Smooth muscle cell (in vitro differentiated cells): ENCODE data around the gene LILRB5. TPM values are rescaled to one million over a fixed set of nuclear protein-coding genes. Genes with fewer than 3 reads are reported as not detected.
A peak's percentile ranks its signal among the peaks of the same experiment; 100 is the strongest.

Source experiments
- DNase-seq: peaks from one replicate; lab custom pipeline; 2025; ENCODE audit not compliant: unreplicated experiment; lab: John Stamatoyannopoulos, UW
- H2AFZ ChIP-seq: fragments of 200-600 bp; sonication (generic); 2 replicates; pipeline ENCODE4 v1.6.0; 2016; ENCODE audit warnings: antibody characterized with exemption, low read depth, mild to moderate bottlenecking
- H3F3A ChIP-seq: fragments of 200-600 bp; sonication (generic); 2 replicates; pipeline ENCODE4 v1.6.0; 2017; ENCODE audit warnings: antibody characterized with exemption, low read depth
- H3K27ac ChIP-seq: fragments of 200-600 bp; sonication (generic); 2 replicates; pipeline ENCODE4 v1.5.1; 2016; ENCODE audit warnings: low read depth, mild to moderate bottlenecking
- H3K27me3 ChIP-seq: fragments of 200-600 bp; sonication (generic); 2 replicates; pipeline ENCODE4 v1.6.1; 2016; ENCODE audit warnings: low read depth, mild to moderate bottlenecking
- H3K36me3 ChIP-seq: fragments of 200-600 bp; sonication (generic); 2 replicates; pipeline ENCODE4 v1.5.1; 2016; ENCODE audit warnings: low read depth
- H3K4me1 ChIP-seq: fragments of 200-600 bp; sonication (generic); 2 replicates; pipeline ENCODE4 v1.5.1; 2016; ENCODE audit warnings: low read depth
- H3K4me2 ChIP-seq: fragments of 200-600 bp; sonication (generic); 2 replicates; pipeline ENCODE4 v1.6.0; 2016; ENCODE audit warnings: mild to moderate bottlenecking
- H3K4me3 ChIP-seq: fragments of 200-600 bp; sonication (generic); 2 replicates; pipeline ENCODE4 v1.5.1; 2016; ENCODE audit warnings: mild to moderate bottlenecking
- H3K79me2 ChIP-seq: fragments of 200-600 bp; sonication (generic); 2 replicates; pipeline ENCODE4 v1.6.0; 2016; ENCODE audit warnings: low read depth, mild to moderate bottlenecking
- H3K9ac ChIP-seq: fragments of 200-600 bp; sonication (generic); 2 replicates; pipeline ENCODE4 v1.6.0; 2016; ENCODE audit warnings: low read depth
- H3K9me3 ChIP-seq: fragments of 200-600 bp; sonication (generic); replicated peaks from 2 replicates; pipeline ENCODE4 v1.5.1; 2016; ENCODE audit warnings: low read depth
- H4K20me1 ChIP-seq: fragments of 200-600 bp; sonication (generic); 2 replicates; pipeline ENCODE4 v1.6.0; 2016; ENCODE audit warnings: low read depth
- WGBS: methylation state at CpG from one replicate; pipeline ENCODE4 v1.1.7; 2016; ENCODE audit warnings: low lambda C conversion rate; 5-methylcytosine and 5-hydroxymethylcytosine counted together
- microRNA-seq: library from miRNA; unstranded; fragments of <30 nt; microRNA quantifications from one replicate; pipeline ENCODE4, GENCODE V29; 2016; ENCODE audit warnings: borderline number of aligned reads
- polyA plus RNA-seq: library from polyadenylated mRNA; unstranded; fragments of >200 nt; fragmentation: Nextera tagmentation; extraction: Ambion mirVana; gene quantifications from 2 replicates; pipeline ENCODE4 v1.2.1, GENCODE V29; 2016
- small RNA-seq: library from RNA; depleted of rRNA; stranded (forward); fragments of <200 nt; gene quantifications from one replicate; pipeline ENCODE3, GENCODE V24; 2014
- total RNA-seq: library from RNA; depleted of rRNA; stranded (reverse); fragments of >200 nt; gene quantifications from 2 replicates; pipeline ENCODE4 v1.2.3, GENCODE V29; 2014
- TF ChIP-seq, protein P1 (sequence below): fragments of 200-600 bp; sonication (generic); IDR thresholded peaks from 2 replicates; pipeline ENCODE4 v1.5.1; 2017; ENCODE audit warnings: borderline replicate concordance, mild to moderate bottlenecking, antibody characterized with exemption; ENCODE audit not compliant: insufficient read depth, poor library complexity, severe bottlenecking

LILRB5 gene
- total and polyA plus RNA-seq, 2 experiments from 2014 or later: not detected

- TF ChIP-seq, protein P1, sequence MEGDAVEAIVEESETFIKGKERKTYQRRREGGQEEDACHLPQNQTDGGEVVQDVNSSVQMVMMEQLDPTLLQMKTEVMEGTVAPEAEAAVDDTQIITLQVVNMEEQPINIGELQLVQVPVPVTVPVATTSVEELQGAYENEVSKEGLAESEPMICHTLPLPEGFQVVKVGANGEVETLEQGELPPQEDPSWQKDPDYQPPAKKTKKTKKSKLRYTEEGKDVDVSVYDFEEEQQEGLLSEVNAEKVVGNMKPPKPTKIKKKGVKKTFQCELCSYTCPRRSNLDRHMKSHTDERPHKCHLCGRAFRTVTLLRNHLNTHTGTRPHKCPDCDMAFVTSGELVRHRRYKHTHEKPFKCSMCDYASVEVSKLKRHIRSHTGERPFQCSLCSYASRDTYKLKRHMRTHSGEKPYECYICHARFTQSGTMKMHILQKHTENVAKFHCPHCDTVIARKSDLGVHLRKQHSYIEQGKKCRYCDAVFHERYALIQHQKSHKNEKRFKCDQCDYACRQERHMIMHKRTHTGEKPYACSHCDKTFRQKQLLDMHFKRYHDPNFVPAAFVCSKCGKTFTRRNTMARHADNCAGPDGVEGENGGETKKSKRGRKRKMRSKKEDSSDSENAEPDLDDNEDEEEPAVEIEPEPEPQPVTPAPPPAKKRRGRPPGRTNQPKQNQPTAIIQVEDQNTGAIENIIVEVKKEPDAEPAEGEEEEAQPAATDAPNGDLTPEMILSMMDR: no peak
- no peak for DNase-seq
- Histone ChIP-seq H3K36me3 (no peaks in the 10 kb centered on the region), H3K79me2 (peaks cover 61% of the 10 kb centered on the region), H3K4me2 (peak overlapping the region; percentile 89), H3K9ac (peak overlapping the region; percentile 96), H3K9me3 (no peaks in the 10 kb centered on the region), H3K4me3 (peak overlapping the region; percentile 72), H2AFZ (no peak overlapping the region), H3K27ac (no peak overlapping the region), H3K27me3 (no peaks in the 10 kb centered on the region), H3K4me1 (peaks cover 18% of the 10 kb centered on the region), H4K20me1 (peaks cover 60% of the 10 kb centered on the region), H3F3A (peaks cover 50% of the 10 kb centered on the region)
- WGBS: 62% methylated on average over 13 of the region's 13 CpGs
Measured at GRCh38 chr19:54201980-54202379, 55.1 kb downstream of the LILRB5 start.

DNA sequence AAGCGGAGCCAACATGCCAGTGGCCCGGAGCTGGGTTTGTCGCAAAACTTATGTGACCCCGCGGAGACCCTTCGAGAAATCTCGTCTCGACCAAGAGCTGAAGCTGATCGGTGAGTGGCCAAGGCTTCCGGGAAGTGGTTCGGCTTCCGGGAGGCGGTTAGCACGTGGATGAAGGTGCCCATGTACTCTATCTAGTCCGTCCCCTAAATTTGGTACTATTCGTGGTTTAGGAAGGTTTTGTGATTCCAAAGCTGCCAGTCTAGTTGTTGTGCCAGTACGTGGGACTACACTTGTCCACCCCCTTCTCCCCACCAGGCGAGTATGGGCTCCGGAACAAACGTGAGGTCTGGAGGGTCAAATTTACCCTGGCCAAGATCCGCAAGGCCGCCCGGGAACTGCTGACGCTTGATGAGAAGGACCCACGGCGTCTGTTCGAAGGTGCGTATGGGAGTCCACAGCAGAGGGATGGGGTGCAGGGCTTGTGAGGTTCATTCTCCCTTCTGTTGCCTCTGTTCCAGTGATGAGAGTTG is 55.8 kb downstream of the LILRB5 start:
- peaks cover 55% of the 10 kb centered on the region for H3K79me2 ChIP-seq
- peak overlapping the region; percentile 93 for H3K27ac ChIP-seq
- peaks cover 42% of the 10 kb centered on the region for H3F3A ChIP-seq
- peaks cover 18% of the 10 kb centered on the region for H3K4me1 ChIP-seq
- H3K4me3 ChIP-seq: peak overlapping the region; percentile 72
- H3K27me3 ChIP-seq: no peaks in the 10 kb centered on the region
- no peak for DNase-seq
- no peaks in the 10 kb centered on the region for H3K9me3 ChIP-seq
- H3K36me3 ChIP-seq: no peaks in the 10 kb centered on the region
- H3K9ac ChIP-seq: peak overlapping the region; percentile 96
- peaks cover 53% of the 10 kb centered on the region for H4K20me1 ChIP-seq
- 3% methylated on average over 28 of the region's 28 CpGs for WGBS
- TF ChIP-seq, protein P1: no peak
- H2AFZ ChIP-seq: no peak overlapping the region
- peak overlapping the region; percentile 89 for H3K4me2 ChIP-seq

Small RNAs within 50 kb of the gene (microRNA-seq; reads per million reads assigned to microRNA genes)
- gene MIR4752: not detected

Small RNAs within 50 kb of the gene (small RNA-seq; reads per million reads assigned to genes)
- gene AC245884.12 (not detected), gene MIR4752 (not detected), gene RNU6-1307P (not detected)

Other genes with a start within 250 kb of the LILRB5 start
- gene VSTM1, start 193.4 kb downstream of the LILRB5 start, total RNA-seq: not detected in 2 replicates
- not detected in 2 replicates for gene VSTM1, start 193.4 kb downstream of the LILRB5 start, polyA plus RNA-seq
- not detected in 2 replicates for gene TARM1, start 175.9 kb downstream of the LILRB5 start, total RNA-seq
- gene TARM1, start 175.9 kb downstream of the LILRB5 start, polyA plus RNA-seq: not detected in 2 replicates
- 1.1 TPM in 1 of 2 replicates, not detected in the other for gene OSCAR, start 156.5 kb downstream of the LILRB5 start, total RNA-seq
- 0.90 and 1.7 TPM in 2 replicates for gene OSCAR, start 156.5 kb downstream of the LILRB5 start, polyA plus RNA-seq
- 9.5 and 29.8 TPM in 2 replicates for gene NDUFA3, start 154.4 kb downstream of the LILRB5 start, total RNA-seq
- gene NDUFA3, start 154.4 kb downstream of the LILRB5 start, polyA plus RNA-seq: 249 and 264 TPM in 2 replicates
- gene TFPT, start 141.6 kb downstream of the LILRB5 start, total RNA-seq: 14.2 and 17.1 TPM in 2 replicates
- 56.0 and 58.1 TPM in 2 replicates for gene TFPT, start 141.6 kb downstream of the LILRB5 start, polyA plus RNA-seq
- 40.9 and 42.8 TPM in 2 replicates for gene PRPF31, start 141.5 kb downstream of the LILRB5 start, total RNA-seq
- gene PRPF31, start 141.5 kb downstream of the LILRB5 start, polyA plus RNA-seq: 77.1 and 81.2 TPM in 2 replicates
- 12.4 and 14.1 TPM in 2 replicates for gene CNOT3, start 119.5 kb downstream of the LILRB5 start, total RNA-seq
- 31.4 and 37.6 TPM in 2 replicates for gene CNOT3, start 119.5 kb downstream of the LILRB5 start, polyA plus RNA-seq
- gene LENG1, start 97.6 kb downstream of the LILRB5 start, total RNA-seq: 3.2 and 10.9 TPM in 2 replicates
- 14.1 and 17.6 TPM in 2 replicates for gene LENG1, start 97.6 kb downstream of the LILRB5 start, polyA plus RNA-seq
- 5.9 and 7.3 TPM in 2 replicates for gene TMC4, start 84.1 kb downstream of the LILRB5 start, total RNA-seq
- 6.7 and 28.0 TPM in 2 replicates for gene TMC4, start 84.1 kb downstream of the LILRB5 start, polyA plus RNA-seq
- gene MBOAT7, start 67.7 kb downstream of the LILRB5 start, total RNA-seq: 76.8 and 110 TPM in 2 replicates
- gene MBOAT7, start 67.7 kb downstream of the LILRB5 start, polyA plus RNA-seq: 106 and 195 TPM in 2 replicates
- gene TSEN34, start 66.0 kb downstream of the LILRB5 start, total RNA-seq: 45.8 and 53.7 TPM in 2 replicates
- 79.5 and 91.7 TPM in 2 replicates for gene TSEN34, start 66.0 kb downstream of the LILRB5 start, polyA plus RNA-seq
- gene RPS9, start 56.4 kb downstream of the LILRB5 start, total RNA-seq: 1,047 and 1,149 TPM in 2 replicates
- 347 and 352 TPM in 2 replicates for gene RPS9, start 56.4 kb downstream of the LILRB5 start, polyA plus RNA-seq
- not detected in 2 replicates for gene LILRB3, start 34.3 kb downstream of the LILRB5 start, total RNA-seq
- 0.06 and 0.70 TPM in 2 replicates for gene LILRB3, start 34.3 kb downstream of the LILRB5 start, polyA plus RNA-seq
- not detected in 2 replicates for gene LILRA6, start 14.5 kb downstream of the LILRB5 start, total RNA-seq
- not detected in 2 replicates for gene LILRA6, start 14.5 kb downstream of the LILRB5 start, polyA plus RNA-seq
- not detected in 2 replicates for gene LILRB2, start 23.8 kb upstream of the LILRB5 start, total RNA-seq
- gene LILRB2, start 23.8 kb upstream of the LILRB5 start, polyA plus RNA-seq: not detected in 2 replicates
- gene LILRA5, start 55.9 kb upstream of the LILRB5 start, total RNA-seq: not detected in 2 replicates
- gene LILRA5, start 55.9 kb upstream of the LILRB5 start, polyA plus RNA-seq: not detected in 2 replicates
- not detected in 2 replicates for gene LILRA4, start 81.9 kb upstream of the LILRB5 start, total RNA-seq
- not detected in 2 replicates for gene LILRA4, start 81.9 kb upstream of the LILRB5 start, polyA plus RNA-seq
- gene LAIR1, start 107.7 kb upstream of the LILRB5 start, total RNA-seq: not detected in 2 replicates
- not detected in 2 replicates for gene LAIR1, start 107.7 kb upstream of the LILRB5 start, polyA plus RNA-seq
- 0.40 and 2.6 TPM in 2 replicates for gene TTYH1, start 158.2 kb upstream of the LILRB5 start, total RNA-seq
- 0.65 and 2.1 TPM in 2 replicates for gene TTYH1, start 158.2 kb upstream of the LILRB5 start, polyA plus RNA-seq
- 32.9 and 39.2 TPM in 2 replicates for gene LENG8, start 191.9 kb upstream of the LILRB5 start, total RNA-seq
- 27.6 and 60.1 TPM in 2 replicates for gene LENG8, start 191.9 kb upstream of the LILRB5 start, polyA plus RNA-seq
- 1.7 and 4.1 TPM in 2 replicates for gene LENG9, start 206.5 kb upstream of the LILRB5 start, total RNA-seq
- gene LENG9, start 206.5 kb upstream of the LILRB5 start, polyA plus RNA-seq: 0.57 and 1.3 TPM in 2 replicates
- gene CDC42EP5, start 216.0 kb upstream of the LILRB5 start, total RNA-seq: 33.6 and 74.0 TPM in 2 replicates
- 94.1 and 99.8 TPM in 2 replicates for gene CDC42EP5, start 216.0 kb upstream of the LILRB5 start, polyA plus RNA-seq
- not detected in 2 replicates for gene LAIR2, start 245.6 kb upstream of the LILRB5 start, total RNA-seq
- gene LAIR2, start 245.6 kb upstream of the LILRB5 start, polyA plus RNA-seq: not detected in 2 replicates